OCI-LY7 (cell line): ENCODE measurements around the gene SIRT3. TPM values are rescaled to one million over a fixed set of nuclear protein-coding genes. Genes with fewer than 3 reads are reported as not detected.

Experiments
- BruUV-seq: library from RNA; stranded (reverse); fragments of 400-500 nt; replicated peaks from 2 replicates; lab custom pipeline; 2021; lab: Mats Ljungman, UMichigan
- CTCF ChIA-PET: fragments of 300-600 bp; sonication (Branson Sonifier 250); formaldehyde crosslinking; loops from one replicate; lab custom pipeline; 2022; ENCODE audit warnings: antibody characterized with exemption; ENCODE audit not compliant: unreplicated experiment; lab: Charles Lee
- POLR2A ChIA-PET: fragments of 300-600 bp; sonication (Branson Sonifier 250); formaldehyde crosslinking; loops from one replicate; lab custom pipeline; 2022; ENCODE audit warnings: antibody characterized with exemption; lab: Charles Lee
- DNase-seq: peaks from one replicate; pipeline ENCODE4 v3.0.0-alpha.2; 2015; ENCODE audit warnings: low spot score
- H2AFZ ChIP-seq: fragments of 200-600 bp; sonication (generic), shearing (Covaris generic); 2 replicates; pipeline ENCODE4 v1.6.1; 2014; ENCODE audit warnings: mild to moderate bottlenecking, antibody characterized with exemption, low read length, moderate library complexity
- H3K27ac ChIP-seq: fragments of 200-600 bp; sonication (generic); 2 replicates; pipeline ENCODE4 v1.5.1; 2014; ENCODE audit warnings: mixed run types, low read depth, mild to moderate bottlenecking, moderate library complexity, low read length, inconsistent platforms; ENCODE audit not compliant: poor library complexity, severe bottlenecking
- H3K36me3 ChIP-seq: fragments of 200-600 bp; sonication (generic); 2 replicates; pipeline ENCODE4 v1.6.1; 2014; ENCODE audit warnings: mild to moderate bottlenecking, antibody characterized with exemption, low read length, moderate library complexity, mixed read lengths; ENCODE audit not compliant: insufficient read depth
- H3K4me1 ChIP-seq: fragments of 200-600 bp; sonication (generic); 2 replicates; pipeline ENCODE4 v1.5.1; 2014; ENCODE audit warnings: mild to moderate bottlenecking, low read length; ENCODE audit not compliant: insufficient read depth, poor library complexity, severe bottlenecking
- H3K4me2 ChIP-seq: fragments of 200-600 bp; sonication (generic); 2 replicates; pipeline ENCODE4 v1.6.1; 2014; ENCODE audit warnings: mild to moderate bottlenecking, low read length
- H3K4me3 ChIP-seq: fragments of 200-600 bp; sonication (generic); 2 replicates; pipeline ENCODE4 v1.5.1; 2014; ENCODE audit warnings: mild to moderate bottlenecking, low read depth, low read length; ENCODE audit not compliant: poor library complexity, severe bottlenecking
- H3K79me2 ChIP-seq: fragments of 200-600 bp; sonication (generic); 2 replicates; pipeline ENCODE4 v1.6.1; 2016; ENCODE audit warnings: low read depth, mild to moderate bottlenecking, low read length, moderate library complexity, mixed read lengths; ENCODE audit not compliant: insufficient read depth
- H3K9me2 ChIP-seq: fragments of 200-600 bp; sonication (generic); 2 replicates; pipeline ENCODE4 v1.6.1; 2016; ENCODE audit warnings: mild to moderate bottlenecking, low read length, mixed read lengths; ENCODE audit not compliant: insufficient read depth
- H3K9me3 ChIP-seq: fragments of 200-600 bp; sonication (generic); 2 replicates; pipeline ENCODE4 v1.6.1; 2014; ENCODE audit warnings: mild to moderate bottlenecking, mixed run types, low read length, mixed read lengths
- H4K20me1 ChIP-seq: fragments of 200-600 bp; sonication (generic); 2 replicates; pipeline ENCODE4 v1.6.1; 2014; ENCODE audit warnings: mild to moderate bottlenecking, antibody characterized with exemption, low read length, moderate library complexity, mixed read lengths; ENCODE audit not compliant: insufficient read depth
- EZH2phosphoT487 ChIP-seq: fragments of 200-600 bp; sonication (generic); IDR thresholded peaks from 2 replicates; pipeline ENCODE4 v1.6.1; 2018; ENCODE audit warnings: low read depth, borderline replicate concordance, mild to moderate bottlenecking, mixed run types, antibody characterized with exemption, low read length, moderate library complexity, mixed read lengths
- intact Hi-C: fragments of 100-400 bp; cut with micrococcal nuclease; formaldehyde crosslinking; loops from one replicate; pipeline ENCODE4 v1.10.0; 2022; ENCODE audit not compliant: unreplicated experiment
- total RNA-seq, 2 experiments: library from RNA; depleted of rRNA in 1 of 2; stranded (reverse); fragments of >200 nt in 1 of 2; shearing (Covaris generic) in 1 of 2; gene quantifications; 2 replicates each; pipeline ENCODE4 v1.2.3, GENCODE V29; 2014 to 2022
- TF ChIP-seq, protein P1 (sequence below): fragments of 200-600 bp; sonication (generic); conservative IDR thresholded peaks from 2 replicates; pipeline ENCODE4 v1.5.1; 2014; ENCODE audit warnings: mild to moderate bottlenecking, antibody characterized with exemption, low read length, moderate library complexity, mixed read lengths

The SIRT3 gene
- total RNA-seq, 2 experiments from 2014 or later: 8.5 to 21.0 TPM

DNA sequence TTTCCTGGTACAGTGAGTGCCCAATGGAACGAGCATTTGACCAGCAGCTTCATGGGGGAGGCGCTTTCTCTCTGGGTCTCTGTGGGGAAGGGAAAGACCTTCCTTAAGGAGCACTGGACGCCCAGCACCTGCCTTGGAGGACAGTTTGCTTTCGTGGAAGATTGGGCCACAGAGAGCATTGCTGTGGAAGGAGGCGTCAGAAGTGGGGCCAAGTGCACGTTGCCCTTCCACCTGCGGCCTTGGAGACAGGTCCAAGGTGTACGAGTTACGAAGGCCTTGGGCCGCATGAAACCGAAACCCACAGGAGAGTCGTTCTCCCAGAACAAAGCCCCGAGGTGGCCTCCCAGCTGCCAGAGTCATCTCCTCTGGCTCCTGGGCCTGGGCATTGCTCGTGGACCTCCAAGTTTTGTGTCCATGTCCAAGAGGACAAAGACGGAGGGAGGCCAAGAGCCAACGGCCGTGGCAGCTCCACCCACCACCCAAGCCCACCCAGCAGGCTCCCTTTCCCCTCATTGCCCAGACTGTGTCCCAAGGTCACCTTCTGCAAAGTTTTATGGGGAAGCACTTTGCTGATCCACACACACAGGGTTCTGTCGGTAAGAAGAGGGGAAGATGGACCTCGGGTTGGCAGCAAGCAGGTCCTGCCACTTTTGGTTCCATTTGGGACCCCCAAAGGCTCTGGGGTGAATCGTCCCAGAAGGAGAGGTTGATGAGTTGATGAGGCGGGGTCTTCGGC, 36.2 kb upstream of the SIRT3 start:
- H3K4me3 ChIP-seq: no peak overlapping the region
- no peaks in the 10 kb centered on the region for H3K79me2 ChIP-seq
- H2AFZ ChIP-seq: no peak overlapping the region
- no peak for TF ChIP-seq EZH2phosphoT487
- TF ChIP-seq, protein P1, sequence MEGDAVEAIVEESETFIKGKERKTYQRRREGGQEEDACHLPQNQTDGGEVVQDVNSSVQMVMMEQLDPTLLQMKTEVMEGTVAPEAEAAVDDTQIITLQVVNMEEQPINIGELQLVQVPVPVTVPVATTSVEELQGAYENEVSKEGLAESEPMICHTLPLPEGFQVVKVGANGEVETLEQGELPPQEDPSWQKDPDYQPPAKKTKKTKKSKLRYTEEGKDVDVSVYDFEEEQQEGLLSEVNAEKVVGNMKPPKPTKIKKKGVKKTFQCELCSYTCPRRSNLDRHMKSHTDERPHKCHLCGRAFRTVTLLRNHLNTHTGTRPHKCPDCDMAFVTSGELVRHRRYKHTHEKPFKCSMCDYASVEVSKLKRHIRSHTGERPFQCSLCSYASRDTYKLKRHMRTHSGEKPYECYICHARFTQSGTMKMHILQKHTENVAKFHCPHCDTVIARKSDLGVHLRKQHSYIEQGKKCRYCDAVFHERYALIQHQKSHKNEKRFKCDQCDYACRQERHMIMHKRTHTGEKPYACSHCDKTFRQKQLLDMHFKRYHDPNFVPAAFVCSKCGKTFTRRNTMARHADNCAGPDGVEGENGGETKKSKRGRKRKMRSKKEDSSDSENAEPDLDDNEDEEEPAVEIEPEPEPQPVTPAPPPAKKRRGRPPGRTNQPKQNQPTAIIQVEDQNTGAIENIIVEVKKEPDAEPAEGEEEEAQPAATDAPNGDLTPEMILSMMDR: no peak
- no peaks in the 10 kb centered on the region for H3K36me3 ChIP-seq
- intact Hi-C loops: no loop called here
- H3K9me2 ChIP-seq: no peaks in the 10 kb centered on the region
- CTCF ChIA-PET: no interaction called here
- H3K4me1 ChIP-seq: peaks cover 35% of the 10 kb centered on the region
- no peak overlapping the region for H3K27ac ChIP-seq
- DNase-seq: no peak
- BruUV-seq: no TSS peak
- POLR2A ChIA-PET: no interaction called here
- no peak overlapping the region for H3K4me2 ChIP-seq
- no peaks in the 10 kb centered on the region for H4K20me1 ChIP-seq
- H3K9me3 ChIP-seq: peaks cover 6% of the 10 kb centered on the region; the same call in 1 of the 2 replicates

DNA sequence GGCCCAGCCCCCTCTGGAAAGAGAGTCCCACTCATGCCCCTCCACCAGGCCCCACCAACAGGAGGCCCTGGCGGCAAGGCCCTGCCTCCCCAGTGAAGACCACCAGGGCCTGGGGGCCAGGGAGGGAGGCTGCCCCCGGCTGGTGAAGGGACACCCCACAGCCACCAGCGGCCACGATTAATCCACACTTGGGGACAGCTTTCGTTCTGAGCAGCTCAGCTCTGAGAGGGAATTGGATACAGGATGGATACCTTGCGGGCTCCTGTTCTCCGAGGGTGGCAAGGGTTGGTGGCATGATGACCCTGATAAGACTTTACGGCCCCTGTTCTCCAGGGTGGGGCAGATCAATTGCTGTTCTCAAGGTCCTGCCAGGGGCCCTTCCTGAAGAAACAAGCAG, 35.2 kb upstream of the SIRT3 start:
- no peak overlapping the region for H3K4me3 ChIP-seq
- BruUV-seq: no TSS peak
- TF ChIP-seq EZH2phosphoT487: no peak
- TF ChIP-seq, protein P1: no peak
- intact Hi-C loops: no loop called here
- CTCF ChIA-PET: no interaction called here
- POLR2A ChIA-PET: no interaction called here
- DNase-seq: no peak
- no peak overlapping the region for H3K27ac ChIP-seq
- H3K9me3 ChIP-seq: peaks cover 5% of the 10 kb centered on the region; the same call in 1 of the 2 replicates
- H3K79me2 ChIP-seq: no peaks in the 10 kb centered on the region
- no peaks in the 10 kb centered on the region for H3K36me3 ChIP-seq
- H2AFZ ChIP-seq: no peak overlapping the region
- peaks cover 35% of the 10 kb centered on the region for H3K4me1 ChIP-seq
- no peaks in the 10 kb centered on the region for H3K9me2 ChIP-seq
- H4K20me1 ChIP-seq: no peaks in the 10 kb centered on the region
- no peak overlapping the region for H3K4me2 ChIP-seq
